Prostate gland (tissue), 2 donors: Measurements from ENCODE around the gene DNAJB1. TPM values are rescaled to one million over a fixed set of nuclear protein-coding genes. Genes with fewer than 3 reads are reported as not detected.
A peak's percentile ranks its signal among the peaks of the same experiment; 100 is the strongest.

ENCODE experiments used
- DNase-seq: peaks from one replicate; pipeline ENCODE4 v3.0.0-alpha.2; 2019; ENCODE audit warnings: low spot score
- H3K27ac ChIP-seq, 2 donors: fragments of 200-600 bp; sonication (generic); 2 replicates each; pipeline ENCODE4 v1.5.1; 2017 to 2019
- H3K27me3 ChIP-seq: fragments of 200-600 bp; sonication (generic); replicated peaks from 2 replicates; pipeline ENCODE4 v1.5.1; 2019; ENCODE audit not compliant: insufficient read depth
- H3K36me3 ChIP-seq, 2 donors: fragments of 200-600 bp; sonication (generic); 1 replicate in 1 of 2; 2 replicates in 1 of 2; pipeline versions ENCODE4 v1.5.1 to v1.8.1; 2017 to 2019
- H3K4me1 ChIP-seq: fragments of 200-600 bp; sonication (generic); replicated peaks from 2 replicates; pipeline ENCODE4 v1.5.1; 2019
- H3K4me3 ChIP-seq, 2 donors: fragments of 200-600 bp; sonication (generic); 2 replicates each; pipeline ENCODE4 v1.5.1; 2017 to 2019
- H3K9me3 ChIP-seq: fragments of 200-600 bp; sonication (generic); 2 replicates; pipeline ENCODE4 v1.5.1; 2017
- POLR2A ChIP-seq: fragments of 450-650 bp; IDR thresholded peaks from one replicate; pipeline ENCODE4 v1.6.1; 2016; ENCODE audit warnings: antibody characterized with exemption, mild to moderate bottlenecking
- POLR2AphosphoS5 ChIP-seq: sonication (generic); formaldehyde crosslinking; IDR thresholded peaks from one replicate; pipeline ENCODE4 v1.6.1; 2017; ENCODE audit warnings: antibody characterized with exemption
- WGBS: methylation state at CpG from one replicate; pipeline ENCODE4 v1.1.5; 2018; 5-methylcytosine and 5-hydroxymethylcytosine counted together
- intact Hi-C: fragments of 100-400 bp; cut with DNase I; formaldehyde crosslinking; loops from one replicate; pipeline ENCODE4 v1.14.2; 2022
- total RNA-seq, 2 donors: library from RNA; depleted of rRNA; stranded (reverse); fragments of >200 nt; gene quantifications; one replicate each; pipeline ENCODE4 v1.1.0, GENCODE V29; 2016
- TF ChIP-seq, protein P1 (sequence below), 4 experiments: fragments of 200-600 bp in 2 of 4; fragments of 450-650 bp in 2 of 4; sonication (generic) in 2 of 4; IDR thresholded peaks; 1 replicate in 3 of 4; 2 replicates in 1 of 4; pipeline ENCODE4 v1.5.1; 2016 to 2019; ENCODE audit warnings: antibody characterized with exemption in 4 of 4, mild to moderate bottlenecking in 2 of 4, moderate library complexity in 2 of 4

DNAJB1 gene
- total RNA-seq, 2 donors from 2014 or later, result 91.6 to 108 TPM

DNA sequence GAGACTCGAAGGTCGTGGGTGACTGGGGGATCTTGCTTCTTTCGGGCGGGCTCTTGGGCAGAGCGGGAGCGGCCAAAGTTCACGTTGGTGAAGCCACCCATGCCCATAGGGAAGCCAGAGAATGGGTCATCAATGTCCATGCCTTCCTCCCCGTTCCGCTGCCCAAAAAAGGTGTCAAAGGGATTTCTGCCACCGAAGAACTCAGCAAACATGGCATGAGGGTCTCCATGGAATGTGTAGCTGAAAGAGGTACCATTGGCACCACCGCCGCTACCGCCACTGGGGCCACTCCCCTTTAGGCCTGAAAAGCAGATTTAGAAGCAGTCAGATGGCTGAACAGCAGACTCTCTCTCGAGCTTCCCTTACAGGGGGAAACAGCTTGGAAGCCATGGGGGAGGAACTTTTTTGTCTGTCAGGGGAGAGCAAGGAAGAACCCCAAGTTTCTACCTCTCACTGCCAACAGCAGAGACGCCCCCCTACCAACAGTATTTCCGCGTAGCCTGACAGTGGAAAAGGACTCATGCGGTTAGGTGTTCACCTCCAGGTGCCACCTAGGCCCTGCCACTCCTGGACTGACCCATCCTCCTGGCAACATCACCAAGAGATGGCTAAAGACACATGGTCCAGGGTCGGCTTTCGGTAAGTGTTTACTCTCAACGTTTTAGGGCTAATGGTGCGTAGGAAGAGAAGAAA lies 1.3 kb downstream of the DNAJB1 start:
- intact Hi-C loops, result loop anchor here (5.0 kb wide), 1 partner anchor 380 kb away; the partner anchor contains the start of gene ASF1B

DNA sequence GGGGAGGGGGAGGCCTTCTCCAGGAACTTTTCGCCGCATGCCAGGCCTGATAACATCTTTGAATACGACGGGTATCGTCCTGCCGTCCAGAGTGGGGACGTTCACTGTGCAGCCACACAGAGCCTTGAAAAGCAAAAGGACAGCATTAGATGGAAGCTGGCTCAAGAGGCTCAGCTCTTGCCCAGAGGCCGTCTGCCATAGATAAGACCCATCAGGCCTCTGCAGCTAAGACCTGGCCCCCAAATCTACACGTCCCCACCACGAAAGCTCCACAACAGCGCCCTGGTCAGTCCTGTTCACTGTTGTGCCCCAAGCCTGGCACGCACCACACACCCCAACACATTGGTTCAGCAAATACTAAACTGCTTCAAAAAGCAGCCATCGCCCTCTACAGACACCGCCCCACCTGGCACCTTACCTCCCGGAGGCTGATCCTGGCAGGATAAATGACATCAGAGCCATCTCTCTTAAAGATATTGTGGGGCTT lies 2.1 kb downstream of the DNAJB1 start:
- H3K27me3 ChIP-seq, result no peaks in the 10 kb centered on the region
- intact Hi-C loops, result loop anchor here (5.0 kb wide), 1 partner anchor 379 kb away; the partner anchor contains the start of gene ASF1B
- 17% methylated on average over 15 of the region's 15 CpGs for WGBS
- H3K4me1 ChIP-seq, result peaks cover 9% of the 10 kb centered on the region
- peak overlapping the region; percentile 85 to 98 for H3K4me3 ChIP-seq
- TF ChIP-seq POLR2A (no peak), POLR2AphosphoS5 (peak; percentile 62)
- TF ChIP-seq, protein P1, sequence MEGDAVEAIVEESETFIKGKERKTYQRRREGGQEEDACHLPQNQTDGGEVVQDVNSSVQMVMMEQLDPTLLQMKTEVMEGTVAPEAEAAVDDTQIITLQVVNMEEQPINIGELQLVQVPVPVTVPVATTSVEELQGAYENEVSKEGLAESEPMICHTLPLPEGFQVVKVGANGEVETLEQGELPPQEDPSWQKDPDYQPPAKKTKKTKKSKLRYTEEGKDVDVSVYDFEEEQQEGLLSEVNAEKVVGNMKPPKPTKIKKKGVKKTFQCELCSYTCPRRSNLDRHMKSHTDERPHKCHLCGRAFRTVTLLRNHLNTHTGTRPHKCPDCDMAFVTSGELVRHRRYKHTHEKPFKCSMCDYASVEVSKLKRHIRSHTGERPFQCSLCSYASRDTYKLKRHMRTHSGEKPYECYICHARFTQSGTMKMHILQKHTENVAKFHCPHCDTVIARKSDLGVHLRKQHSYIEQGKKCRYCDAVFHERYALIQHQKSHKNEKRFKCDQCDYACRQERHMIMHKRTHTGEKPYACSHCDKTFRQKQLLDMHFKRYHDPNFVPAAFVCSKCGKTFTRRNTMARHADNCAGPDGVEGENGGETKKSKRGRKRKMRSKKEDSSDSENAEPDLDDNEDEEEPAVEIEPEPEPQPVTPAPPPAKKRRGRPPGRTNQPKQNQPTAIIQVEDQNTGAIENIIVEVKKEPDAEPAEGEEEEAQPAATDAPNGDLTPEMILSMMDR (IDR thresholded peaks at IDR 0.05), result peak in 3 of 4 experiments; percentile 10 to 51 (median 35)
- H3K27ac ChIP-seq, result peak overlapping the region; percentile 100
- H3K9me3 ChIP-seq, result no peaks in the 10 kb centered on the region
- peaks cover 0 to 9% of the 10 kb centered on the region in 2 donors for H3K36me3 ChIP-seq
- peak; percentile 67 for DNase-seq

More for the DNA sequence above, 1.3 kb downstream of the DNAJB1 start:
- H3K27me3 ChIP-seq, result no peaks in the 10 kb centered on the region
- H3K9me3 ChIP-seq, result no peaks in the 10 kb centered on the region
- DNase-seq, result no peak
- H3K36me3 ChIP-seq, result peaks cover 0 to 9% of the 10 kb centered on the region in 2 donors
- peak overlapping the region; percentile 100 for H3K27ac ChIP-seq
- WGBS, result 14% methylated on average over 22 of the region's 22 CpGs
- TF ChIP-seq, protein P1 (IDR thresholded peaks at IDR 0.05), result no peak
- TF ChIP-seq POLR2AphosphoS5, result peak; percentile 4
- H3K4me1 ChIP-seq, result peaks cover 9% of the 10 kb centered on the region
- peak overlapping the region; percentile 85 to 98 for H3K4me3 ChIP-seq

DNA sequence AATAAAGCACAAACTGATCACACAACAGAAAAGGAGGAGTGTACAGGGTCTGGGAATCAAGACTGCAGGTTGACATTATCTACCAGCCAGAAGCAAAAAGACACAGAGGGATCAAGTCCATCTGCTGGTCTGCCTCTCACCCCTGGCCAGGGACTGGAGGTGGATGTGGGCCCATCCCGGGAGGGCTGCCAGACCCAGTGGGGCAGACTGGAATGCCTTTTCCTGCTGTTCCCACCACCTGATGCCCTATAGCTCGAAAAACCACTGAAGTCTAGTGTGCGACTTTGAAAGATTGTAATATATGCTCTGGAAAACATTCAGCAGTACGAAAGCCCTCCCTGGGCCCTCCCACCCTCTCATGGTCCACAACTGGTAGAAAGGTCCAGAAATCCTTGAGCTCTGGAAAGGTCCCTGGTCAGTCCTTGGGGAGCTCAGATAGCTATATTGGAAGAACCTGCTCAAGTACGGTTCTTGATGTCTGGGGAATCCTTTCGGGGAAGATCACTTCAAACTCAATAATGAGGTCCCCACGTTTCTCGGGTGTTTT lies 2.6 kb downstream of the DNAJB1 start:
- no peak for DNase-seq
- 43% methylated on average over 8 of the region's 8 CpGs for WGBS
- Histone ChIP-seq H3K4me1 (peaks cover 9% of the 10 kb centered on the region), H3K4me3 (peak overlapping the region; percentile 85 to 98), H3K27ac (peak overlapping the region; percentile 100), H3K9me3 (no peaks in the 10 kb centered on the region), H3K27me3 (no peaks in the 10 kb centered on the region), H3K36me3 (peaks cover 0 to 9% of the 10 kb centered on the region in 2 donors)
- TF ChIP-seq POLR2AphosphoS5, result no peak
- TF ChIP-seq, protein P1 (IDR thresholded peaks at IDR 0.05), result no peak
- TF ChIP-seq POLR2A, result no peak
- intact Hi-C loops, result loop anchor here (5.0 kb wide), 1 partner anchor 378 kb away; the partner anchor contains the start of gene ASF1B

DNA sequence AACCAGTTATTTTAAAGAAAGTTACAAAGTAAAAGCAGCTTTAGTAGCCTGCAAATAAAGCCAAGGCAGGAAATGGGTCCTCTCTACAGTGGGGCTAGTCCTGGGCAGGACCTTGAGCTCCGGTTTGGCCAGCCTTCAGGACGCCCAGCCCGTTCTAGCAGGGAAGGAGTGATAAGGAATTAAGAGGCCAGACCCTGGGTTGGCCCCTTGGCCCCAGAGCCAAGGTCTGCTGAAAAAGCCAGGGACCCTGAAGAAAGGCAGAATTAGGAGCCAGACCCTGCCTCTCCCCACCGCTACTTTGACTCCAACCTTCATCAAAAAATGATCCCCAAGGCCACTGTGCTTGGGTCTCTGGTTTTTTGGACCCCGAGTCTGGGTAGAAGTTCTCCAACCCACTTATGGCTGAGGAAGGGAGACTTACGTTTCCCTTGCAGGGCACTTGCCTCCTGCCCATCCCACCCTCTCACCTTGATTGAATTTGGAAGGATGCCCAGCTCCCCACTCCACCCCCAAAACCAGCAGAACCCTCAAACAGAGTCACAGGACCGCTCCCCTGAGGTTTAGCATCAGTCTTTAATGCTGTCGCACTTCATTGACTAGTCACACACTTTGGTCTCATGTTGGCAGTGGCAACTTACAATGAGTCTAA lies 3.9 kb downstream of the DNAJB1 start:
- no peaks in the 10 kb centered on the region for H3K9me3 ChIP-seq
- no peak for DNase-seq
- peaks cover 0 to 9% of the 10 kb centered on the region in 2 donors for H3K36me3 ChIP-seq
- WGBS, result 73% methylated on average over 8 of the region's 8 CpGs
- peaks cover 9% of the 10 kb centered on the region for H3K4me1 ChIP-seq
- H3K4me3 ChIP-seq, result no peak overlapping the region
- no peaks in the 10 kb centered on the region for H3K27me3 ChIP-seq
- TF ChIP-seq POLR2A (no peak), POLR2AphosphoS5 (no peak)
- TF ChIP-seq, protein P1 (IDR thresholded peaks at IDR 0.05), result no peak
- intact Hi-C loops, result no loop called here
- peak overlapping the region in 1 of 2 donors; percentile 100 for H3K27ac ChIP-seq
